Ectodermal cell (in vitro differentiated cells): ENCODE measurements around the gene PPL.
"Not testable (repeated sequence)": the region's sequence is repeated elsewhere in the genome, so short reads cannot be mapped to it uniquely, and the experiment has no call there.

Experiments used
- H3K27ac ChIP-seq: 2 replicates; pipeline ENCODE4 v1.7.0; 2013; ENCODE audit warnings: mild to moderate bottlenecking, low read depth, low read length; ENCODE audit not compliant: insufficient read depth, poor library complexity, severe bottlenecking
- H3K27me3 ChIP-seq: 2 replicates; pipeline ENCODE4 v1.7.0; 2013; ENCODE audit warnings: mild to moderate bottlenecking, low read length; ENCODE audit not compliant: insufficient read depth, control insufficient read depth, poor library complexity, severe bottlenecking
- H3K36me3 ChIP-seq: one replicate; pipeline ENCODE4 v1.7.0; 2013; ENCODE audit warnings: low read length; ENCODE audit not compliant: control insufficient read depth, insufficient read depth
- H3K4me1 ChIP-seq: one replicate; pipeline ENCODE4 v1.7.0; 2013; ENCODE audit warnings: low read length; ENCODE audit not compliant: control insufficient read depth, insufficient read depth
- H3K4me3 ChIP-seq: 2 replicates; pipeline ENCODE4 v1.7.0; 2013; ENCODE audit warnings: low read depth, low read length, control low read depth; ENCODE audit not compliant: insufficient read depth
- H3K9me3 ChIP-seq: 2 replicates; pipeline ENCODE4 v1.7.0; 2013; ENCODE audit warnings: mild to moderate bottlenecking, low read length, moderate library complexity; ENCODE audit not compliant: control insufficient read depth
- WGBS, 2 experiments: methylation state at CpG; one replicate each; pipeline ENCODE4 v1.1.7; 2013; ENCODE audit warnings: missing lambda C conversion rate in 2 of 2; 5-methylcytosine and 5-hydroxymethylcytosine counted together

Gene PPL

DNA sequence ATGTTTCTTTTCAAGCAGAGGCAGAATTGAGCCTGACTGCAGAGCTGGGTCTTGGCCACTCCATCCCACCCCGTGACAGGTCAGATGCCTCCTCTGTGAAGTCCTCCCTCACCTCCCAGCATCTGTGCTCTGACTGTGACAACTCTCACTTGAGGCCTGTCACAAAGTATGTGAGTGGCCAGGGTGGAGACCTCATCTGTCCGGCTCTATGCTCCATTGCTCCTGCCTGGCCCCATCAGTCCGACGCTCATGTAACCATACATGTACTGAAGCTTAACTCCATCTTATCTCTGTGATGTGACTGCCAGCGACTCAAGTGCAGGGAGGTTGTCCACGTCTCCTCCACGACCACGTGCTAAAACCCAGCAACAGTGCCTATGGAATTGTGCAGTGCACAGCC is 3.5 kb downstream of the PPL start:
- H3K27me3 ChIP-seq: peaks cover 37% of the 10 kb centered on the region
- no peaks in the 10 kb centered on the region for H3K9me3 ChIP-seq
- peaks cover 6% of the 10 kb centered on the region for H3K4me1 ChIP-seq
- 90 to 93% methylated on average over 8 of the region's 8 CpGs for WGBS, 2 experiments
- no peak overlapping the region for H3K4me3 ChIP-seq
- H3K36me3 ChIP-seq: no peaks in the 10 kb centered on the region
- H3K27ac ChIP-seq: no peak overlapping the region

DNA sequence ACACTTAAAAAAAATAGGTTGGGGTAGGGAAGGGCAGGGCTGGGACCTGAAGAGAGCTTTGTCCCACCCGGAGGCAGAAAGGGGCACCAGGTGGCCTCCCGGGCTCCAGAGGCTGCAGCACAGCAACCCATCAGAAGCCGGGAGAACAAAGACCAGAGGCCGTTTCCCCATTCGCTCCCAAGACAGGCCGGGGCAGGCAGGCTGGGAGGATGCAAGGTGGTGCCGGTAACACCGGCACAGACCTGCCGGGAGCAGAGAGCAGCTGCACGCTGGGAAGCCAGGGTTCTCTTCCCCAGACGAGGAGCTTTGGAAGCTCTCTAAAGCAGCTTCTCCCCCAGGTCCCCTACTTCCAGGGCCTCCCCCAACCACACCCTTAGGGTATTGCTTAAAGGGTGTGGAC is 5.6 kb downstream of the PPL start:
- Histone ChIP-seq H3K9me3 (no peaks in the 10 kb centered on the region), H3K4me3 (no peak overlapping the region), H3K27ac (no peak overlapping the region), H3K36me3 (no peaks in the 10 kb centered on the region), H3K4me1 (peaks cover 2% of the 10 kb centered on the region), H3K27me3 (peaks cover 16% of the 10 kb centered on the region)
- 75 to 79% methylated on average over 11 of the region's 11 CpGs for WGBS, 2 experiments

DNA sequence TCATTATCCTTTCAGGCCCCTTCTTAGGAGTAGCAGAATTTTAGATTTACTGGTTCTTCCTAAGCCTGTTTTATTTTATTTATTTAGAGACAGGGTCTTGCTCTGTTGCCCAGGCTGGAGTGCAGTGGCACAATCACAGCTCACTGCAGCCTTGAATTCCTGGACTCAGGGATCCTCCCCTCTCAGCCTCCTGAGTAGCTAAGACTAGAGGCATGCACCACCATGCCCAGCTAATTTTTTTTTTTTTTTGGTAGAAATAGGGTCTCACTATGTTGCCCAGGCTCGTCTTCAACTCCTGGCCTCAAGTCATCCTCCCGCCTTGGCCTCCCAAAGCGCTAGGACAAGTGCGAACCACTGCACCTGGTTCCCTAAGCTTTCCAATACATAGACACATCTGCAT is 7.3 kb downstream of the PPL start:
- not testable (repeated sequence) for H3K4me3 ChIP-seq, H3K9me3 ChIP-seq, H3K27me3 ChIP-seq, H3K27ac ChIP-seq, H3K36me3 ChIP-seq, H3K4me1 ChIP-seq
- WGBS, 2 experiments: 97 to 99% methylated on average over 4 of the region's 4 CpGs

DNA sequence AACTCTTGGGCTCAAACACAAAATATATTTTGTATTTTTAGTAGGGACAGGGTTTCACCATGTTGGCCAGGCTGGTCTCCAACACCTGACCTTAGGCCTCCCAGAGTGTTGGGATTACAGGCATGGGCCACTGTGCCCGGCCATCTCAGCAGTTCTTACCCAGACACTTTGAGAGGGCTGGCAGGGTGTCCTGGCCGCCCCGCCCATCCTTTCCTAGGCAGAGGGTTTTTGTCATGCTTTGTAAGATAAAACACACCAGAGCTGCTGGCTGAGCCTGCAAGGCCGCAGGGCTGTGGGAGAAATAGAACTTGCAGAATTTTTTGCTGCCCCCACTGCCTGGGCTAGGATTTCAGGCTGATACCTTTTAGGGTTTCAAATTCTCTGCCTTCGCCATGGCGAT is 8.7 kb downstream of the PPL start:
- Histone ChIP-seq H3K4me3 (no peak overlapping the region), H3K27ac (no peak overlapping the region), H3K4me1 (peaks cover 10% of the 10 kb centered on the region), H3K36me3 (no peaks in the 10 kb centered on the region), H3K27me3 (no peaks in the 10 kb centered on the region), H3K9me3 (no peaks in the 10 kb centered on the region)
- WGBS, 2 experiments: 71 to 72% methylated on average over 6 of the region's 6 CpGs

DNA sequence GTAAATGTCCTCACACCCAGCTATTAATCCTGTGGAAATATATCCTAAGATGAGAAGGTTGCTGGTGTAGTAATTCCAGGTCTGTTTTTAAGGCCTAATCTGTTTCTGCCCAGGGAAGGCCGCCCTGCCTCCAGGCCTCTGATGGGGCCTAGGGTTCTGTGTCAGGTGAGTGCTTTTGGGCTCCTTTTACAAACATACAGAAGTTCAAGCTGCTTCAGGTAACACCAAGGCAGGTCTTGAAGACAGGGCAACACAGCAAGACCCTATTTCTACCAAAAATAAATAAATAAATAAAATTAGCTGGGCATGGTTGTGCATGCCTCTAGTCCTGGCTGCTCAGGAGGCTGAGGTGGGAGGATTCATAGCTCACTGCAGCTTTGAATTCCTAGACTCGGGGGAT is 9.3 kb downstream of the PPL start:
- Histone ChIP-seq H3K36me3 (no peaks in the 10 kb centered on the region), H3K27me3 (no peaks in the 10 kb centered on the region), H3K4me1 (peaks cover 10% of the 10 kb centered on the region), H3K4me3 (no peak overlapping the region), H3K9me3 (no peaks in the 10 kb centered on the region), H3K27ac (no peak overlapping the region)
- whole genome bisulfite sequencing, 2 experiments: 70 to 76% methylated on average over 2 of the region's 2 CpGs

DNA sequence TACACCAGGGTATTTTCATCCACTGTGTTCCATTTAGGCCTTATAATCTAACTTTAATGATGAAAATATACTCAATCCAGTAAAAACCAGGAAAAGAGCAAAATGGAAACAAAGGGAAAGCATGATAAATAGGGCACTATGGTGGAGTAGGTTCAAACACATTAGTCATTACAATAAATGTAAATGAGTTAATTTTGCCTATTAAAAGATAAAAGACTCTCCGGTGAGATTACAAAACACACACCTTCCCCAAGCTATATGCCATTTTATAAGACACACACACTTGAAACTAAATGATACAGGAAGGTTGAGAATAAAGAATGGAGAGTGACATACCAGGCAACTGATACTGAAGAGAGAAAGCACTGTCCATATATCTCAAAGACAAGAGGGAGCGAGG is 10.0 kb downstream of the PPL start:
- Histone ChIP-seq H3K4me3 (no peak overlapping the region), H3K27me3 (no peaks in the 10 kb centered on the region), H3K4me1 (peaks cover 10% of the 10 kb centered on the region), H3K9me3 (no peaks in the 10 kb centered on the region), H3K27ac (no peak overlapping the region), H3K36me3 (no peaks in the 10 kb centered on the region)
- 92 to 96% methylated on average over 1 of the region's 2 CpGs for WGBS, 2 experiments

DNA sequence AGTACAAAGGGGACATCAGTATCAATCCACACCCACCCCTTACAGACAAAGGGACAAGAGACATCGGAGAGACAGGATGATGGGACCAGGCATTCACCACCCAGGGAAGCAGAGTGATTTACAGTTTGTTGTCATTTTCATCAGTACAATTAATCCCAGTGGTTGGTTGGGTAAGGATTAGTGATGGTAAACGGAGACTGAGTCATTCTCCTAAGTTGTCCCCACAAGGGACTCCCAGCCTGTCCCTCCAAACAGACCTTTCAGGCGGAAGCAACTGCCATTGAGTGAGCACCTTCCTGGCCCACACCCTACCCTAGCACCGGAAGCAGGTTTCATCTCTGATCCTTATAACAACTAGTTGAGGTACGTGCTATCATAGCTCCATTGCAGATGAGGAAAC is 11.2 kb downstream of the PPL start:
- no peaks in the 10 kb centered on the region for H3K36me3 ChIP-seq

DNA sequence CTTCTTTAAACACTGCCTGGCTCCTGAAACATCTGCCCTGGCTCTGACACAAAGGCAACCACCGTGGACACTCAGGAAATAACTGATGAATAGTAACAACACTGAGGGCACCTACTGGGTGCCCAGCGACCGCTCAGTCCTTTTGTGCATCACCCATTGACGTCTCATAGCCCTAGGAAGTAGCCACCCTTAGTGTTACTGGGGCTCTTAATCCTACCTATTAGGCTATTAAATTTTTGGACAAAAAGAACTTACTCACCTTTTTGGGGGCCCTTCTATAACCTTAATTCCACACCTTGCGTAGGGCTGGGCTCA is 11.7 kb downstream of the PPL start:
- peaks cover 10% of the 10 kb centered on the region for H3K4me1 ChIP-seq
- no peaks in the 10 kb centered on the region for H3K36me3 ChIP-seq
- no peak overlapping the region for H3K4me3 ChIP-seq
- no peak overlapping the region for H3K27ac ChIP-seq
- no peaks in the 10 kb centered on the region for H3K9me3 ChIP-seq
- WGBS, 2 experiments: 80 to 83% methylated on average over 5 of the region's 5 CpGs
- H3K27me3 ChIP-seq: no peaks in the 10 kb centered on the region

More for the DNA sequence above, 11.2 kb downstream of the PPL start:
- H3K4me1 ChIP-seq: peaks cover 10% of the 10 kb centered on the region
- H3K9me3 ChIP-seq: no peaks in the 10 kb centered on the region
- no peak overlapping the region for H3K27ac ChIP-seq
- WGBS, 2 experiments: 92 to 97% methylated on average over 5 of the region's 5 CpGs
- H3K27me3 ChIP-seq: no peaks in the 10 kb centered on the region
- no peak overlapping the region for H3K4me3 ChIP-seq

DNA sequence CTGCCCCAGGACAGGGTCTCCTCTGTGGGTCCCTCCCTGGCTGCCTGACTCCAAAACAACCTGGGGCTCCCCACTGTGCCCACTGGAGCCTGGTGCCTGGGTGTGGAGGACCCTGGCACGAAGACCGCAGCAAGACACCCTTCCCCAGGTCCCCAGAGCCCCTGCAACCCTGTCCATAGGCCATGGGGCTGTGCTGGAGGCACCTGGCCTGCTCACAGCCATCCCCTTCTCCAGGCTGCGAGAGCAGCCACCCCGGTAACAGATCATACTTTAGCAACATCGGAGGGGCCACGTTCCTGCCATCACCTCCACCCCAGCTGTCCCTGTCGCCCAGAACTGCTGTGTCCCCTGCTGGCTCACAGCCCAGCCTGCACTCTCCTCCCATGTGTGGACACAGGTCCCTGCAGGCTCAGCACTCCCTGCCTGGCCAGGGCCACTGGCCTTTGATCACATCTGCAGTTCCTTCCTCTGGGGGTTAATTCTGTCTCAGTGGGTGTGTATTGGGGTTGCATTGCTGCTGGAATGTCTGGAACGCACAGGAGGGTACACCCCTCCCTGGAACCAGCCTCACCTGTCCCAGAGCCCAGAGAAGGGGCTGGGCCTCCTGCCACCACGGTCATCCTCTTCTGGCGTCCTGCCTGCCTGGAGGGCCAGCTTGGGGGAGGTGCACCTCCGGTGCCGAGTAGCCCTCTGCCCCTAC is 12.2 kb downstream of the PPL start:
- H3K27ac ChIP-seq: no peak overlapping the region
- H3K9me3 ChIP-seq: no peaks in the 10 kb centered on the region
- 69 to 70% methylated on average over 12 of the region's 12 CpGs for WGBS, 2 experiments
- H3K4me1 ChIP-seq: peaks cover 10% of the 10 kb centered on the region
- no peaks in the 10 kb centered on the region for H3K36me3 ChIP-seq
- H3K27me3 ChIP-seq: no peaks in the 10 kb centered on the region
- H3K4me3 ChIP-seq: no peak overlapping the region

DNA sequence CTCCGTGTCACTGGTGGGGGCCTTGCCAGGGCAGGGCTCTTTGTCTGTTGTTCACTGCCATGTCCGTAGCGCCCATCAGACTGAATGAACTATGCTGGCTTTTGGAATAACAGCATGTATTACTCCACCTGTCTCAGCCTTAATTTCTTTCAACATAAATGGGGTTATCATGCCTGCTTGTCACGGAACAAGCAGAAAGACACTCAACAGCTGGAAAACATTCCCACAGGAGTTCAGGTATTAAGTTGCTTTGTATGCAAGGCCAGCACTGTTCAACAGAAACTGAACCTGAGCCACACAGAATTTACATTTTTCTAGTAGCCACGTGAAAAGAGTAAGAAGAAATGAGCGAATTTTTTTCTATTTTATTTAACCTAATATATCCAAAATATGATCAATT is 13.1 kb downstream of the PPL start:
- 93 to 95% methylated on average over 6 of the region's 6 CpGs for WGBS, 2 experiments
- peaks cover 10% of the 10 kb centered on the region for H3K4me1 ChIP-seq
- no peak overlapping the region for H3K27ac ChIP-seq
- no peak overlapping the region for H3K4me3 ChIP-seq
- no peaks in the 10 kb centered on the region for H3K36me3 ChIP-seq
- H3K27me3 ChIP-seq: no peaks in the 10 kb centered on the region
- H3K9me3 ChIP-seq: no peaks in the 10 kb centered on the region
